ENCODE data around the gene SAMD4A.

The SAMD4A gene, protein sequence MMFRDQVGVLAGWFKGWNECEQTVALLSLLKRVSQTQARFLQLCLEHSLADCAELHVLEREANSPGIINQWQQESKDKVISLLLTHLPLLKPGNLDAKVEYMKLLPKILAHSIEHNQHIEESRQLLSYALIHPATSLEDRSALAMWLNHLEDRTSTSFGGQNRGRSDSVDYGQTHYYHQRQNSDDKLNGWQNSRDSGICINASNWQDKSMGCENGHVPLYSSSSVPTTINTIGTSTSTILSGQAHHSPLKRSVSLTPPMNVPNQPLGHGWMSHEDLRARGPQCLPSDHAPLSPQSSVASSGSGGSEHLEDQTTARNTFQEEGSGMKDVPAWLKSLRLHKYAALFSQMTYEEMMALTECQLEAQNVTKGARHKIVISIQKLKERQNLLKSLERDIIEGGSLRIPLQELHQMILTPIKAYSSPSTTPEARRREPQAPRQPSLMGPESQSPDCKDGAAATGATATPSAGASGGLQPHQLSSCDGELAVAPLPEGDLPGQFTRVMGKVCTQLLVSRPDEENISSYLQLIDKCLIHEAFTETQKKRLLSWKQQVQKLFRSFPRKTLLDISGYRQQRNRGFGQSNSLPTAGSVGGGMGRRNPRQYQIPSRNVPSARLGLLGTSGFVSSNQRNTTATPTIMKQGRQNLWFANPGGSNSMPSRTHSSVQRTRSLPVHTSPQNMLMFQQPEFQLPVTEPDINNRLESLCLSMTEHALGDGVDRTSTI

DNA sequence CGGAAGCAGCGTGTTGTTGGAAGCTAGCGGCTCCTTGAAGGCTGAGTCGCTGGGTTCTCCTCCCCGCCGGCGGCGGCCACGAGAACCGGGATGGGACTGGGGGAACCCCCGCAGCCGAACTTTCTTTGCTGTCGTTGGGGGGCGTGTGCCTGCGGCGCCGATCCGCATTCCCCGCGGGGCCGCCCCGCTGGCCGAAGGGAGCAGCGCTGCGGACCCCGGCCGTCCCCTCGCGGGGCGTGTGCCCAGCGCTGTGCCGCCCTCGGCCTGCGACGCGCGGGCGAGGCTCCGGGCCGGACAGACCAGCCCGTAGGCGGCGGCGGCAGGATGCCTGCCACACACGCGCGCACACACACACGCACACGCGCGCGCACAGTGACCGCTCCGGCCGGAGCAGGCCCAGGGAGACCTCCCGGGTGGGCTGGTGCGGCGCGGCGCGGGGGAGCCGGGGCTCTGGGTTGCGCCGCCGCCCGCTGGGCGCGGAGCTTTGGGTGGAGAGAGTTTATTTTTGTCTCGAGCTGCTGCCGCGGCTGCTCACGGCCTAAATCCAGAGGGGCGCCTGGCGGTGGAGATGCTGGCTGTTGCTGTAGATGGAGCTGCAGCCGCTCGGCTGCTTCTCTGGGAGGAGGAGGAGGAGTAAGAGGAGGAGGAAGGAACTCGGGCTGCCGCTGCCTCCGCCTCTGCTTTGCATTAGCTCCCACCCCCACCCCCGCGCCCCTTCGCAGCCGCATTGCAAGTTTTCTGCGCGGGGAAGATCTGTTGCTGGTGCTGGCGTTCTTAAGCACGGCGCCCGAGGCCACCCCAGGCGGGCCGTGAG, at the start of gene SAMD4A:
Gene SAMD4A, plus strand, starts transcription at position 719 of the 814 bp plus-strand sequence. CDS start 789 bp downstream, outside the sequence.
- peak; percentile 56 for DNase-seq (ENCODE audit: low read depth)
- TF ChIP-seq, protein P1, sequence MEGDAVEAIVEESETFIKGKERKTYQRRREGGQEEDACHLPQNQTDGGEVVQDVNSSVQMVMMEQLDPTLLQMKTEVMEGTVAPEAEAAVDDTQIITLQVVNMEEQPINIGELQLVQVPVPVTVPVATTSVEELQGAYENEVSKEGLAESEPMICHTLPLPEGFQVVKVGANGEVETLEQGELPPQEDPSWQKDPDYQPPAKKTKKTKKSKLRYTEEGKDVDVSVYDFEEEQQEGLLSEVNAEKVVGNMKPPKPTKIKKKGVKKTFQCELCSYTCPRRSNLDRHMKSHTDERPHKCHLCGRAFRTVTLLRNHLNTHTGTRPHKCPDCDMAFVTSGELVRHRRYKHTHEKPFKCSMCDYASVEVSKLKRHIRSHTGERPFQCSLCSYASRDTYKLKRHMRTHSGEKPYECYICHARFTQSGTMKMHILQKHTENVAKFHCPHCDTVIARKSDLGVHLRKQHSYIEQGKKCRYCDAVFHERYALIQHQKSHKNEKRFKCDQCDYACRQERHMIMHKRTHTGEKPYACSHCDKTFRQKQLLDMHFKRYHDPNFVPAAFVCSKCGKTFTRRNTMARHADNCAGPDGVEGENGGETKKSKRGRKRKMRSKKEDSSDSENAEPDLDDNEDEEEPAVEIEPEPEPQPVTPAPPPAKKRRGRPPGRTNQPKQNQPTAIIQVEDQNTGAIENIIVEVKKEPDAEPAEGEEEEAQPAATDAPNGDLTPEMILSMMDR (conservative IDR thresholded peaks at IDR 0.05; ENCODE audit: low read depth, low read length): peak; percentile 30
- H3K4me3 ChIP-seq (ENCODE audit: low read length): peak within 1 kb of the TSS; percentile 81

DNA sequence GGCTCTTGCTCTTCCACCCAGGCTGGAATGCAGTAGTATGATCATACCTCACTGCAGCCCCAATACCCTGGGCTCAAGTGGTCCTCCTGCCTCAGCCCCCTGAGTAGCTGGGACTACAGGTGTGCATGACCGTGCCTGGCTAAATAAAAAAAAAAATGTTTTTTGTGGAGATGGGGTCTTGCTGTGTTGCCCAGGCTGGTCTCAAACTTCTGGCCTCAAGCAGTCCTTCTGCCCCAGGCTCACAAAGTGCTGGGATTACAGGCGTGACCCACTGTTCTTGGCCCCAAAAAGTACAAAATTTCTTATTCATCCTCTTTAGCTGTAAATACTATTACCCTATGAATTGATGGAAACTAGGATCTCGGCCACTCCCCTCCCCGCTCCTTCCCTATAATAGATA, 42.5 kb upstream of the SAMD4A start:
- DNase-seq (ENCODE audit: low read depth): no peak
- no peak overlapping the region for H3K4me3 ChIP-seq (ENCODE audit: low read length)
- TF ChIP-seq, protein P1 (conservative IDR thresholded peaks at IDR 0.05; ENCODE audit: low read depth, low read length): no peak

DNA sequence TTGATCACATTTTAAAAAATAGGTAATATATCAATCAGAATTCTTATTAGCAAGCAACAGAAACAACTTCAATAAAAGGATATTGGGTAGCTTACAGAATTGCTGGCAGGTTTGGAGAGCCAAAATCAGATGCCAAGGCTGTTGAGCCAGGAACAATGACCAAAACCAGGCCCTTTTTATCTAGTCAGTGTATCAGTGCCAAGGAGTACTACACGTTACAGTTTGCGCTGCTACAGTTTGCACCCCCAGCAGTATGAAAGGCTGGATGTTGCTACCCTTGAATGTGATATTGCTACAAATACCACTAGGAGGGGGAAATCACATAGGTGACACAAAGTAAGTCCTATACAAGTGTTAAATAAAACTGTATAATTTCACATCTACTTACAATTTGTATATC, 38.0 kb upstream of the SAMD4A start:
- no peak overlapping the region for H3K4me3 ChIP-seq (ENCODE audit: low read length)
- no peak for DNase-seq (ENCODE audit: low read depth)
- TF ChIP-seq, protein P1 (conservative IDR thresholded peaks at IDR 0.05; ENCODE audit: low read depth, low read length): no peak

DNA sequence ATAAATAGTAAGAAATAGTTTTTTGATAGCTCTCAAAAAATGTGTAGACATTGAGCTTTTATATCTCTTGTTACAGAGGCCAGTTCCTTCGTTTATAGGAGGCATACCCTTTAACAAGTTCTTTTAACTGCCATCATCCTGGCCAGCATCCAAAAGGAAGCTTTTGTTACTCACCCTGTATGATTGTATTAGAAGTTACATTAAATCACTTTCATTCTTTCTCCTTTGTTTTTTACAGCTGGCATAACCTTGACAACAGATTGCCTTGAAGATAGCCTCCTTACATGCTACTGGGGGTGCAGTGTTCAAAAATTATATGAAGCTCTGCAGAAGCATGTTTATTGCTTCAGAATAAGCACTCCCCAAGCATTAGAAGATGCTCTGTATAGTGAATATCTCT, 37.1 kb upstream of the SAMD4A start:
- no peak for DNase-seq (ENCODE audit: low read depth)
- TF ChIP-seq, protein P1 (conservative IDR thresholded peaks at IDR 0.05; ENCODE audit: low read depth, low read length): no peak
- no peak overlapping the region for H3K4me3 ChIP-seq (ENCODE audit: low read length)

DNA sequence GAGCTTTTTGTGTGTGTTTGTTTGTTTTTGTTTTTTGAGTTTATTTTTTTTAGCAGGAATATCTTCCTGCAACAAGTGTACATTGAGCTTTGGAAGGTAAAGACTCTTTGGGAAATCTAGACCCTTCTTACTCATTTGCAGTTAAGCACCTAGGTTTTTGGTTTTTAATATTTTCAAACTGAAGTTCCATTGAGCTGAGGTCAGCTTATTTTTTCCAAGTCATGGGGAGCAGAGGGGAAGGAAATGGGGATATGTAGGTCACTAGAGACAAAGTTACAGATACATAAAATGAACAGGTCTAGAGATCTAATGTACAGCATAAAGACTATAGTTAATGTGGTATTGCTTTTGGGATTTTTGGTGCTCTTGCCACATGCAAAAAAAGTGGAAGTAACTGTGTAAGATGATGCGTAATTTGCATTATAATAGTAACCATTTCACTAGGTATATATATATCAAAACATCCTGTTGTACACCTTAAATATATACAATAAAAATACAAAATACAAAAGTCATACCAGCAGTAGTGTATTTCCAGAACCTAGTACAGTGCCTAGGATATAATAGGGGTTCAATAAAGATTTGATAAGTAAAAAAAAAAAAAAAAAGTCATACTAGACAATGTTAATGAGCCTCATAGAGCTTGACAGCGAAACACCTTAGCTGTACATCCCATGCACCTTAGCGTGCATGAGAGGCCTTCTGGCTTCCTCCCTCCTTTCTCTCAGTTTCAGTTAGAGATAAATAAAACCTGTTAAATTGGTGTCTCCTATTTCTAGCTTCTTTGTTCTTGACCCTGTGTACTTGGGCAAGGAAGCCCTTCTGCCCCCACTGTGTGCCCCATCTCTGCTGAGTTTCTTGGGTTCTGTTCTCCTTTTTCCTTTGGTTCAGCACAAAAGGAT, 34.6 kb upstream of the SAMD4A start:
- DNase-seq (ENCODE audit: low read depth): no peak
- TF ChIP-seq, protein P1 (conservative IDR thresholded peaks at IDR 0.05; ENCODE audit: low read depth, low read length): no peak
- no peak overlapping the region for H3K4me3 ChIP-seq (ENCODE audit: low read length)

DNA sequence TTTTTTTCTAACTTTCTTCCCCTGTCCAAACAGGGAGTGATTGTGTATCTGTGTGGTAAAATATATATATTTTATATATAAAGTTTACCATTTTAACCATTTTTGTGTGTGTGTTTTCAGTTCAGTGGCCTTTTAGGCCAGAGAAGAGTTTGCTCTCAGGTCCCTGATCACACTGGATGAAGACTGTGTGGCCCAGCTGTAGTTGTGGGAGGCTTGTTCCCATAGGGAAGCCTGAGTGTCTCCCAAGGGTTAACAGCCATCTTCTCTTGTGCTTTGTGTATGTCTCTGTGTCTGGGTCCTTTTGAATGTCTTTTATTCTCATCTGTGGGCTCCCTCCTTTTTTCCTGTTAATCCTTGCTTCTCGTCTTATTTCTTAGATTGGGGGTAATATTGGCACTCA, 33.8 kb upstream of the SAMD4A start:
- no peak overlapping the region for H3K4me3 ChIP-seq (ENCODE audit: low read length)
- DNase-seq (ENCODE audit: low read depth): no peak
- TF ChIP-seq, protein P1 (conservative IDR thresholded peaks at IDR 0.05; ENCODE audit: low read depth, low read length): no peak

All from retinal pigment epithelial cell (primary cell).